Activated CD4-positive, alpha-beta memory T cell treated with anti-CD3 and anti-CD28 coated beads for 36 hours (primary cell): Measurements from ENCODE around the gene CAMTA1. TPM values are rescaled to one million over a fixed set of nuclear protein-coding genes. Genes with fewer than 3 reads are reported as not detected.
A peak's percentile ranks its signal among the peaks of the same experiment; 100 is the strongest.

ENCODE experiments used
- CTCF ChIA-PET: fragments of 350-600 bp; sonication (Branson Sonifier 250); formaldehyde crosslinking; loops from one replicate; lab custom pipeline; 2021; ENCODE audit warnings: antibody characterized with exemption, inconsistent platforms; lab: Charles Lee
- POLR2A ChIA-PET: fragments of 350-600 bp; sonication (Branson Sonifier 250); formaldehyde crosslinking; loops from one replicate; lab custom pipeline; 2021; ENCODE audit warnings: antibody characterized with exemption; lab: Charles Lee
- DNase-seq: peaks from one replicate; pipeline ENCODE4 v3.0.0-alpha.2; 2020
- H3K27ac Mint-ChIP-seq: one replicate; pipeline ENCODE4 v1.8.0; 2021; ENCODE audit warnings: mixed read lengths
- H3K27me3 Mint-ChIP-seq: one replicate; pipeline ENCODE4 v1.8.0; 2021; ENCODE audit warnings: mixed read lengths
- H3K36me3 Mint-ChIP-seq: one replicate; pipeline ENCODE4 v1.8.0; 2021; ENCODE audit warnings: mixed read lengths
- H3K4me1 Mint-ChIP-seq: one replicate; pipeline ENCODE4 v1.8.0; 2021; ENCODE audit warnings: low read depth, mixed read lengths
- H3K4me3 Mint-ChIP-seq: one replicate; pipeline ENCODE4 v1.8.0; 2021; ENCODE audit warnings: mild to moderate bottlenecking, mixed read lengths
- H3K9me3 Mint-ChIP-seq: one replicate; pipeline ENCODE4 v1.8.0; 2021; ENCODE audit warnings: mixed read lengths
- intact Hi-C: fragments of 100-400 bp; cut with micrococcal nuclease; formaldehyde crosslinking; loops from one replicate; pipeline ENCODE4 v1.15.1; 2023
- total RNA-seq, 2 experiments: library from RNA; stranded (reverse); gene quantifications; one replicate each; pipeline ENCODE4 v1.2.3, GENCODE V29; 2021

CAMTA1 gene
- total RNA-seq, 2 experiments from 2014 or later: 64.7 to 68.9 TPM

GRCh38 chr1:7760245-7760644, 975.0 kb downstream of the CAMTA1 start:
- POLR2A ChIA-PET: no interaction called here
- no peaks in the 10 kb centered on the region for H3K36me3 Mint-ChIP-seq
- H3K27me3 Mint-ChIP-seq: peaks cover 10% of the 10 kb centered on the region
- no peak overlapping the region for H3K27ac Mint-ChIP-seq
- H3K9me3 Mint-ChIP-seq: no peaks in the 10 kb centered on the region
- intact Hi-C loops: no loop called here
- no peaks in the 10 kb centered on the region for H3K4me1 Mint-ChIP-seq
- H3K4me3 Mint-ChIP-seq: no peak overlapping the region
- no peak for DNase-seq
- CTCF ChIA-PET: interaction anchor here (0.5 to 5.7 kb wide), 3 partner anchors 11 to 575 kb away, joined by 3 to 42 read pairs (median 4); no protein-coding TSS in a partner anchor

- H3K9me3 Mint-ChIP-seq: no peaks in the 10 kb centered on the region
- H3K4me1 Mint-ChIP-seq: no peaks in the 10 kb centered on the region
- POLR2A ChIA-PET: interaction anchor here (0.6 kb wide), 1 partner anchor 14 kb away, joined by 3 read pairs; no protein-coding TSS in a partner anchor
- H3K36me3 Mint-ChIP-seq: no peaks in the 10 kb centered on the region
- H3K27me3 Mint-ChIP-seq: peaks cover 4% of the 10 kb centered on the region
- DNase-seq: no peak
- H3K4me3 Mint-ChIP-seq: no peak overlapping the region
- intact Hi-C loops: no loop called here
- H3K27ac Mint-ChIP-seq: no peak overlapping the region
- CTCF ChIA-PET: interaction anchor here (1.8 to 6.6 kb wide), 3 partner anchors 8 to 94 kb away, joined by 4 to 42 read pairs (median 40); no protein-coding TSS in a partner anchor
Measured at GRCh38 chr1:7761103-7761502, 975.8 kb downstream of the CAMTA1 start.

- intact Hi-C loops: no loop called here
Measured at GRCh38 chr1:7767176-7767575, 981.9 kb downstream of the CAMTA1 start.

GRCh38 chr1:7768583-7768982, 983.3 kb downstream of the CAMTA1 start:
- DNase-seq: no peak
- no peak overlapping the region for H3K27ac Mint-ChIP-seq
- ChIA-PET CTCF (interaction anchor here (0.7 to 2.6 kb wide), 4 partner anchors 16 to 170 kb away, joined by 3 to 22 read pairs (median 3); no protein-coding TSS in a partner anchor), POLR2A (no interaction called here)
- H3K4me1 Mint-ChIP-seq: peaks cover 23% of the 10 kb centered on the region
- H3K9me3 Mint-ChIP-seq: no peaks in the 10 kb centered on the region
- peaks cover 6% of the 10 kb centered on the region for H3K36me3 Mint-ChIP-seq
- intact Hi-C loops: no loop called here
- no peak overlapping the region for H3K4me3 Mint-ChIP-seq
- H3K27me3 Mint-ChIP-seq: peaks cover 5% of the 10 kb centered on the region

More at GRCh38 chr1:7767176-7767575, 981.9 kb downstream of the CAMTA1 start:
- DNase-seq: no peak
- Mint-ChIP-seq H3K36me3 (no peaks in the 10 kb centered on the region), H3K4me1 (peaks cover 9% of the 10 kb centered on the region), H3K9me3 (no peaks in the 10 kb centered on the region), H3K27me3 (peaks cover 7% of the 10 kb centered on the region), H3K4me3 (no peak overlapping the region), H3K27ac (no peak overlapping the region)
- POLR2A ChIA-PET: no interaction called here
- CTCF ChIA-PET: interaction anchor here (6.6 kb wide), 1 partner anchor 15 kb away, joined by 40 read pairs; no protein-coding TSS in a partner anchor

GRCh38 chr1:7769673-7770412, 984.6 kb downstream of the CAMTA1 start:
- CTCF ChIA-PET: interaction anchor here (1.1 to 2.6 kb wide), 3 partner anchors 17 to 1068 kb away, joined by 3 to 22 read pairs (median 3); partner anchors contain the start of gene DNAJC11
- Mint-ChIP-seq H3K4me1 (peaks cover 32% of the 10 kb centered on the region), H3K27me3 (peaks cover 5% of the 10 kb centered on the region), H3K36me3 (peaks cover 12% of the 10 kb centered on the region), H3K9me3 (no peaks in the 10 kb centered on the region), H3K4me3 (peak overlapping the region; percentile 5), H3K27ac (no peak overlapping the region)
- intact Hi-C loops: no loop called here
- POLR2A ChIA-PET: no interaction called here
- DNase-seq: no peak

- CTCF ChIA-PET: interaction anchor here (1.7 kb wide), 1 partner anchor 19 kb away, joined by 14 read pairs; no protein-coding TSS in a partner anchor
- peaks cover 5% of the 10 kb centered on the region for H3K27me3 Mint-ChIP-seq
- peak overlapping the region; percentile 79 for H3K4me3 Mint-ChIP-seq
- DNase-seq: no peak
- H3K27ac Mint-ChIP-seq: peak overlapping the region; percentile 67
- H3K9me3 Mint-ChIP-seq: no peaks in the 10 kb centered on the region
- POLR2A ChIA-PET: no interaction called here
- H3K36me3 Mint-ChIP-seq: peaks cover 14% of the 10 kb centered on the region
- intact Hi-C loops: no loop called here
- H3K4me1 Mint-ChIP-seq: peaks cover 36% of the 10 kb centered on the region
Measured at GRCh38 chr1:7770669-7770996, 985.4 kb downstream of the CAMTA1 start.

- peak; percentile 92 for DNase-seq
- Mint-ChIP-seq H3K27ac (peak within 1 kb of the TSS; percentile 67), H3K9me3 (no peaks in the 10 kb centered on the region), H3K4me3 (peak within 1 kb of the TSS; percentile 82), H3K36me3 (peaks cover 14% of the 10 kb centered on the region), H3K4me1 (peaks cover 41% of the 10 kb centered on the region), H3K27me3 (peaks cover 5% of the 10 kb centered on the region)
- CTCF ChIA-PET: interaction anchor here (0.8 to 1.7 kb wide), 3 partner anchors 19 to 103 kb away, joined by 3 to 14 read pairs (median 3); no protein-coding TSS in a partner anchor
- intact Hi-C loops: loop anchor here (1.0 kb wide), 1 partner anchor 13 kb away; the partner anchor contains the start of gene PER3
- POLR2A ChIA-PET: interaction anchor here (1.0 kb wide), 1 partner anchor 9 kb away, joined by 3 read pairs; no protein-coding TSS in a partner anchor
Measured at GRCh38 chr1:7770997-7771822, 986.0 kb downstream of the CAMTA1 start, which contains the start of gene VAMP3. TSS of gene VAMP3 (plus strand) at chr1:7771296. CDS start at chr1:7771384, 88 bp downstream.

GRCh38 chr1:7771823-7772299, 986.6 kb downstream of the CAMTA1 start:
- H3K4me3 Mint-ChIP-seq: peak overlapping the region; percentile 82
- H3K9me3 Mint-ChIP-seq: no peaks in the 10 kb centered on the region
- intact Hi-C loops: loop anchor here (1.0 kb wide), 1 partner anchor 12 kb away; the partner anchor contains the start of gene PER3
- CTCF ChIA-PET: interaction anchor here (0.8 to 1.7 kb wide), 3 partner anchors 20 to 103 kb away, joined by 3 to 14 read pairs (median 3); no protein-coding TSS in a partner anchor
- H3K36me3 Mint-ChIP-seq: peaks cover 20% of the 10 kb centered on the region
- H3K27ac Mint-ChIP-seq: peak overlapping the region; percentile 34
- no peak for DNase-seq
- H3K4me1 Mint-ChIP-seq: peaks cover 41% of the 10 kb centered on the region
- POLR2A ChIA-PET: interaction anchor here (1.0 kb wide), 1 partner anchor 8 kb away, joined by 3 read pairs; no protein-coding TSS in a partner anchor
- H3K27me3 Mint-ChIP-seq: peaks cover 5% of the 10 kb centered on the region

GRCh38 chr1:7777591-7777990, 992.3 kb downstream of the CAMTA1 start:
- H3K4me3 Mint-ChIP-seq: no peak overlapping the region
- H3K27ac Mint-ChIP-seq: no peak overlapping the region
- intact Hi-C loops: no loop called here
- H3K4me1 Mint-ChIP-seq: peaks cover 35% of the 10 kb centered on the region
- H3K36me3 Mint-ChIP-seq: peaks cover 38% of the 10 kb centered on the region
- no peak for DNase-seq
- ChIA-PET POLR2A (interaction anchor here (0.6 kb wide), 1 partner anchor 126 kb away, joined by 3 read pairs; no protein-coding TSS in a partner anchor), CTCF (no interaction called here)
- H3K9me3 Mint-ChIP-seq: no peaks in the 10 kb centered on the region
- H3K27me3 Mint-ChIP-seq: no peaks in the 10 kb centered on the region

GRCh38 chr1:7778133-7778628, 992.9 kb downstream of the CAMTA1 start:
- Mint-ChIP-seq H3K27ac (no peak overlapping the region), H3K9me3 (no peaks in the 10 kb centered on the region), H3K36me3 (peaks cover 35% of the 10 kb centered on the region), H3K27me3 (no peaks in the 10 kb centered on the region), H3K4me1 (peaks cover 35% of the 10 kb centered on the region), H3K4me3 (no peak overlapping the region)
- intact Hi-C loops: no loop called here
- CTCF ChIA-PET: no interaction called here
- POLR2A ChIA-PET: interaction anchor here (0.6 kb wide), 1 partner anchor 126 kb away, joined by 3 read pairs; no protein-coding TSS in a partner anchor
- no peak for DNase-seq

- no peak overlapping the region for H3K27ac Mint-ChIP-seq
- ChIA-PET CTCF (no interaction called here), POLR2A (no interaction called here)
- no peaks in the 10 kb centered on the region for H3K27me3 Mint-ChIP-seq
- H3K4me1 Mint-ChIP-seq: peaks cover 18% of the 10 kb centered on the region
- H3K9me3 Mint-ChIP-seq: no peaks in the 10 kb centered on the region
- intact Hi-C loops: loop anchor here (10.0 kb wide), 1 partner anchor 124 kb away; no protein-coding TSS in a partner anchor
- peaks cover 23% of the 10 kb centered on the region for H3K36me3 Mint-ChIP-seq
- no peak overlapping the region for H3K4me3 Mint-ChIP-seq
- no peak for DNase-seq
Measured at GRCh38 chr1:7780976-7781375, 995.7 kb downstream of the CAMTA1 start.
